Iris pigment epithelial cell (primary cell): Measurements from ENCODE around the gene KLRG1.
A peak's percentile ranks its signal among the peaks of the same experiment; 100 is the strongest.

ENCODE experiments used
- DNase-seq: peaks from one replicate; pipeline ENCODE4 v3.0.0-alpha.2; 2011; ENCODE audit warnings: low read depth

Gene KLRG1

GRCh38 chr12:8989413-8989812 lies at the start of gene KLRG1:
Gene KLRG1, plus strand, starts transcription at chr12:8989546. Its CDS starts 90 bp downstream, at chr12:8989636.
- no peak for DNase-seq

- DNase-seq, result no peak
Observed at GRCh38 chr12:8941691-8942478, 47.5 kb upstream of the KLRG1 start.

DNA sequence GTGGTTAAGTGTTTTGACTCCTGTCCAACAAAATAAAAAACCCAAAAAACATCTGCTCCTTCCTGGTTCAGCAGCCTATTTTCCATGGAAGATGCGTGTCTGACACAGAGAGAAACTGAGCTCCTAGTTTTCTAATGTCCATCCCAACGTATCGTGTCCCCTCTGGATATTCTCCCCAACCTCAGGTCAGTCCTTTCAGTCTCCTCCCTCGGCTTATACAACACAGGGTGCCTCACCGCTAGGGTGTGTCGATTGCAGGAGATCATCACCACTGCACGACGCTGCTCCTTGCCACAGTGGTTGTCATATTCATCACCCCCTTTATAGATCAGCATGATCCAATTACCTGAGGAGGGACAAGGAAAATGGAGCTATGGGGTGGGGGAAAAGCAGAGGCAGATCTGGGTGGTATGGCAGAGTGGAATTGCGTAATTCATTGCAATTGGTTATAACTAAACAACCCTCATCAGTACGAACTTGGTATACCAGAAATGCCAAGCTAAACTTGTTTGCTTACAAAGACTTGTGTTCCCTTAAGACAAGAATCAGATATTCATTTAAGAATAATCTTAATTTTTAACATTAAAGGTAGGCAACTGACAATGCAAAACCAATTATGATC lies 45.7 kb upstream of the KLRG1 start:
- no peak for DNase-seq

- DNase-seq, result no peak
Observed at GRCh38 chr12:8946733-8947132, 42.6 kb upstream of the KLRG1 start.

DNA sequence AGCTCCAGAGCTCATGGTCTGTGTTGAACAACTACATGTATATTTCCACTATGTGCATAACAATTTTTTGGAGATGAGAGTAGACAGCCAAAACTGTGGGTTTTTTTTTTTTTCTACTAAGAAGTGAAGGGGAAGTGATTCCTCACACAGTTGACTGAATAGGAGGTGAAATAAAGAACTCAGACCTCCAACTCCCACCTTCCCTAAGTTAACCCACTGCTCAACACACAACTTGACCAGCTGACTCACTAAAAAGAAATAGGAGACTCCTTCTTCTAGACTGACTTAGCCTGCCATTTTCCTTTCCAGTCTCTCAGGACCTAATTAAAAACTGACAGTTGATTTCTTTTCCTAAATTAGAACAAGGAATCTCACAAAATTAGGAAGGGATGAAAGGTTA lies 41.6 kb upstream of the KLRG1 start:
- DNase-seq, result no peak

DNA sequence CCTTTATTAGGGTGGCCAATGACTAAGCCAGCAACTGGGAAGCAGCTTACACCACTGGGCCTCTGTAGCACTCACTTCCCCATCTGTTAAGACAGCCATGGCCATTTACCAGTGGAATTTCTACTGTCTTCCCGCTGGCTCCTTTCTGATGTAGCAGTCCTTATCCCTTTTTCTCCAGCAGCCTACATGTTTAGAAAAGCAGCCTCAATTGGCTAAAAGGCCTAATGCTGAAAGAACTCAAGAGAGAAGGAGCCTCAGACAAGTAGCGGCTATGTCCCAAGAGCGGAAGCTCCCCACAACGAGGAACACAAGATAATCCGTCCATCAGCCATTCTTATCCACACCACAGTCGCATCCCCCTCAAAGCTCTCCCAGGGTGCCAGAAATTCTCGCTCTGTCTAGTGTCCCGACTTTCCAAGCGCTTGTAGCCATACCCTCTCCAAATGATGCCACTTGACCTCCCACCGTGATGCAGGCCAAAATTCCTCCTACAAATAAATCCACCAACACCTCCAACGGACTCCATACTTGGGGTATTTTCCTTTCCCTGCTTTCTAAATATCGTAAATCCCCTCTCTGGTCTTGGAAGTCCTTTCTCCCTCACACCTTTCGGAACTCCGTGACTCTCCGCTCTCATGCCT lies 40.5 kb upstream of the KLRG1 start:
- peak; percentile 58 for DNase-seq

GRCh38 chr12:8949342-8950220 lies 39.8 kb upstream of the KLRG1 start, which contains the start of gene M6PR:
Gene M6PR, minus strand, starts transcription at chr12:8949645. Its CDS starts 3,241 bp downstream, at chr12:8946404.
- DNase-seq, result peak; percentile 94

DNA sequence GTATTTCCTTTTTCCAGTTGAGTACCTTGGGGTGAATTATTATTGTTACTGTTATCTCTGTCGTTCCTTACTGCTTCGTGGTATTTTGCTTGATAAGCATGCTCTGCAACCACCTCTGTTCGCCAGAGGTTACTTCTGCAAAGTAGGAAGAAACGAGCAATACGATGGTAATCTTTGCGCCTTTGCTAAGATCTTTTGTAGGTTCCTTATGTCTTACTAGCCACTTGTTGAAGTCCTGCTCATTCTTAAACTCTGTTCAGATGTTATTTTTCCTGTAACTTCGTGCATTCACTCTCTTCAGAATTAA lies 39.2 kb upstream of the KLRG1 start:
- no peak for DNase-seq

- no peak for DNase-seq
Observed at GRCh38 chr12:8950702-8951478, 38.5 kb upstream of the KLRG1 start.

- DNase-seq, result no peak
Observed at GRCh38 chr12:8951744-8952143, 37.6 kb upstream of the KLRG1 start.

DNA sequence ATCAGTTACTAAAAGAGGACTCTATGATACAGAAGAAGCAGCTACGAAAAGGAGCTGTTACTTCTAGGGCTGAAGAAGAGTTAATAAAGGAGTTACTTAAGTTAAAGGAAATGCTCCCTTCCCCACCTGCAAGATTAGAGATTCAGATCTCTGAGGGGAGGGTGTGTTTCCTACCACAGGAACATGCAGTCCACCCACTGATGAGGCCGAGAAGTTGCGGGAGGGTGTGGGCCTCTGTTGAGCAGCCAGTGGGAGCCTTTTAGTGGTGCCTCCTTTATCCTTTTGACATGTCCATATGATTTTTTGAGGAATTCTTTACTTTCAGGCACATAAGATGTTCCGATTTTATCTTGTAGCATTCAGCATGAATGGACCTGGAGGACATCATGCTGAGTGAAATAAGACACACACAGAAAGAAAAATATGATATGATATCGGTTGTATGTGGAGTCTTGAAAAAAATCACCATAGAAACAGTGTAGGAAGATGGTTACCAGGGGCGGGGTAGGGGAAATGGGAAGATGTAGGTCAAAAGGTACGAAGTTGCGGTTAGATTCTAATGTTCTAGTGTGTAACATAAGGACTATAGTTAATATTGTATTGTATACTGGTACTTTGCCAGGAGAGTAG lies 35.5 kb upstream of the KLRG1 start:
- no peak for DNase-seq

GRCh38 chr12:8956073-8956472 lies 33.3 kb upstream of the KLRG1 start:
- DNase-seq, result no peak

- no peak for DNase-seq
Observed at GRCh38 chr12:8956772-8957171, 32.6 kb upstream of the KLRG1 start.

GRCh38 chr12:8957561-8957960 lies 31.8 kb upstream of the KLRG1 start:
- DNase-seq, result no peak

DNA sequence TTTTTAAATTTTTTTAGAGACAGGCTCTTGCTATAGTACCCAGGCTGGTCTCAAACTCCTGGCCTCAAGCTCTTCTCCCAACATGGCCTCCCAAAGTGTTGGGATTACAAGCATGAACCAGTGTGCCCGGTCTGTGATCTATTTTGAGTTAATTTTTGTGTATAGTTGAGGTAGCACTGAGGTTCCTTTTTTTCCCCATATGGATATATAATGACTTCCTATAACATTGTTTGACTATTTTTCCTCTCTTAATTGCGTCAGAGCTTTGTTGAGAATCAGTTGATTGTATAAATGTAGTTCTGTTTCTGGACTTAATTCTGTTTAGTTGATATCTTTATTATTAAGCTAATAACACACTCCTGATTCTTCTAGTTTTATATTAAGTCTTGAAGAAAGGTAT lies 31.3 kb upstream of the KLRG1 start:
- DNase-seq, result no peak

- DNase-seq, result no peak
Observed at GRCh38 chr12:8960176-8960575, 29.2 kb upstream of the KLRG1 start.

DNA sequence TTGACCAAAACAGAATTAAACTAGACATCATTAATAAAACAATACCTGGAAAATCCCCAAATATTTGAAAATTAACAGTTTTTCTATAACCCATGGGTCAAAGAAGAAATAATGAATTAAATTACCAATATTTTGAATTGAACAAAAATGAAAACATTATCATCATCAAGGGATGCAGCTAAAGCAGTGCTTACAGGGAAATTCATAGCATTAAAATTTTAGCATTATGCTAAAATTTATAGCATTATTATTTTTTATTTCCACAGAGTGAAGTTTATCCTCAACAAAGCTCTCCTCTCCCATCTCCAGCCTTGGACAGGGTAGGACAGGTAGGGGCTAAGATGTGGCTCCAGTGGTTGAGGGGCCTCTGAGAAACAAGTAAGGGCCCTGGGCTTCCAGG lies 20.6 kb upstream of the KLRG1 start:
- no peak for DNase-seq

DNA sequence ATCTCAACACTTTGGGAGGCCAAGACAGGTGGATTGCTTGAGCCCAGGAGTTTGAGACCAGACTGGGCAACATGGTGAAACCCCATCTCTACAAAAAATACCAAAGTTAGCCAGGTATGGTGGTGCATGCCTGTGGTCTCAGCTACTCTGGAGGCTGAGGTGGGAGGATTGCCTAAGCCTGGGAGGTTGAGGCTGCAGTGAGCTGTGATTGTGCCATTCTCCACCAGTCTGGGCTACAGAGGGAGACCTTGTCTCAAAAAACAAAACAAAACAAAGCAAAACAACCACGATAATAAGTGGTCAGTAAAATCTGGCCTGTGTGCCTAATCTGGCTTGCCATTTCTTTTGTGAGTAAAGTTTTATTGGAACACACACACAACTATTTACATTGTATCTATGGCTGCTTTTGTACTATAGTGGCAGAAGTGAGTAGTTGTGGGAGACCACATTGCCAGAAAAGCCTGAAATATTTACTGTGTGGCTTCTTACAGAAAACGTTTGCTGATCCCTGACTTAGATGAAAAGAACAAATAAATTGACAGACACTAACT lies 19.4 kb upstream of the KLRG1 start:
- DNase-seq, result peak; percentile 0

GRCh38 chr12:8970432-8970831 lies 18.9 kb upstream of the KLRG1 start:
- DNase-seq, result peak; percentile 4

DNA sequence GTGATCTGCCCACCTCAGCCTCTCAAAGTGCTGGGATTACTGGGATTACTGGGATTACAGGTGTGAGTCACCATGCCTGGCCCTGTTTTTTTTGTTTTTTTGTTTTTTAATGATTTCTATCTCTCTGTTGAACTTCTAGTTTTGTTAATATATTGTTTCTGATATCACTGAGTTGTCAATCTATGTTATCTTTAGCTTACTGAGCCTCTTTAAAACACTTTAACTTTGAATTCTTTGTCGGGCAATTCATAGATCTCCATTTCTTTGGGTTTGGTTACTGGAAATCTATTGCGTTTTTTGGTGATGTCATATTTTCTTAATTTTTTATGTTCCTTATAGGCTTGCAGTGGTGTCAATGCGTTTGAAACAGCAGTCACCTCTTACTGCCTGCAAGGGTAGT lies 9.2 kb upstream of the KLRG1 start:
- no peak for DNase-seq
